HepG2 (cell line): ENCODE data around the gene ETHE1. TPM values are rescaled to one million over a fixed set of nuclear protein-coding genes. Genes with fewer than 3 reads are reported as not detected.

Experiments used
- DNMT3B ChIP-seq: conservative IDR thresholded peaks from 2 replicates; pipeline ENCODE4 v1.6.1; 2016; ENCODE audit warnings: missing biosample characterization, control low read depth
- FOXA3 ChIP-seq: IDR thresholded peaks from 2 replicates; pipeline ENCODE4 v1.6.1; 2016; ENCODE audit warnings: missing genetic modification reagents, missing compliant biosample characterization
- HMGA1 ChIP-seq: sonication (generic); formaldehyde crosslinking; conservative IDR thresholded peaks from 2 replicates; pipeline ENCODE4 v1.4.0; 2020; ENCODE audit warnings: missing genetic modification reagents
- JARID2 ChIP-seq: sonication (generic); formaldehyde crosslinking; IDR thresholded peaks from 2 replicates; pipeline ENCODE4 v1.8.1; 2023; ENCODE audit warnings: missing genetic modification reagents, inconsistent platforms; ENCODE audit not compliant: insufficient replicate concordance
- KLF11 ChIP-seq: IDR thresholded peaks from 2 replicates; pipeline ENCODE4 v1.6.1; 2016; ENCODE audit warnings: missing compliant biosample characterization
- MAF1 ChIP-seq: sonication (generic); formaldehyde crosslinking; IDR thresholded peaks from 2 replicates; pipeline ENCODE4 v1.5.0; 2020; ENCODE audit warnings: missing genetic modification reagents, borderline replicate concordance
- MED1 ChIP-seq: sonication (generic); formaldehyde crosslinking; IDR thresholded peaks from 2 replicates; pipeline ENCODE4 v1.4.0; 2020; ENCODE audit warnings: missing genetic modification reagents
- MEIS1 ChIP-seq: sonication (generic); formaldehyde crosslinking; IDR thresholded peaks from 2 replicates; pipeline ENCODE4 v1.9.0; 2021; ENCODE audit warnings: mild to moderate bottlenecking, missing genetic modification reagents, moderate library complexity, borderline replicate concordance
- NR2F1 ChIP-seq, 2 experiments: fragments of 450-650 bp in 1 of 2; formaldehyde crosslinking in 1 of 2; IDR thresholded peaks; 2 replicates each; pipeline versions ENCODE4 v1.5.0 to v1.6.1; 2016 to 2020; ENCODE audit warnings: mild to moderate bottlenecking in 1 of 2, missing compliant biosample characterization in 1 of 2, missing genetic modification reagents in 1 of 2, moderate library complexity in 1 of 2
- NR2F2 ChIP-seq: IDR thresholded peaks from 2 replicates; pipeline ENCODE4 v1.6.1; 2012; ENCODE audit warnings: low read depth, inconsistent platforms, borderline replicate concordance
- PCBP2 ChIP-seq: fragments of 200-400 bp; formaldehyde crosslinking; optimal IDR thresholded peaks from 2 replicates; pipeline ENCODE3; 2018; ENCODE audit warnings: low read length, low read depth; ENCODE audit not compliant: poor library complexity, severe bottlenecking
- RORA ChIP-seq: sonication (generic); formaldehyde crosslinking; IDR thresholded peaks from 2 replicates; pipeline ENCODE4 v1.5.0; 2020; ENCODE audit warnings: mild to moderate bottlenecking, missing genetic modification reagents, moderate library complexity
- SMAD3 ChIP-seq: sonication (generic); formaldehyde crosslinking; IDR thresholded peaks from 2 replicates; pipeline ENCODE4 v1.4.0; 2020; ENCODE audit warnings: missing genetic modification reagents
- YEATS4 ChIP-seq: sonication (generic); formaldehyde crosslinking; IDR thresholded peaks from 2 replicates; pipeline ENCODE4 v1.4.0; 2020; ENCODE audit warnings: missing genetic modification reagents, borderline replicate concordance
- ZFP36L2 ChIP-seq: sonication (generic); formaldehyde crosslinking; IDR thresholded peaks from 2 replicates; pipeline ENCODE4 v1.4.0; 2020; ENCODE audit warnings: missing genetic modification reagents
- ZFP90 ChIP-seq: sonication (generic); formaldehyde crosslinking; IDR thresholded peaks from 2 replicates; pipeline ENCODE4 v1.8.0; 2022; ENCODE audit warnings: missing genetic modification reagents, mild to moderate bottlenecking, inconsistent platforms, borderline replicate concordance
- ZNF350 ChIP-seq: sonication (generic); formaldehyde crosslinking; IDR thresholded peaks from 2 replicates; pipeline ENCODE4 v1.4.0; 2020; ENCODE audit warnings: mild to moderate bottlenecking, low read depth, missing genetic modification reagents, borderline replicate concordance
- ZNF547 ChIP-seq: sonication (generic); formaldehyde crosslinking; IDR thresholded peaks from 2 replicates; pipeline ENCODE4 v1.5.1; 2020; ENCODE audit warnings: mild to moderate bottlenecking, missing genetic modification reagents
- ZNF567 ChIP-seq: sonication (generic); formaldehyde crosslinking; IDR thresholded peaks from 2 replicates; pipeline ENCODE4 v1.8.1; 2023; ENCODE audit warnings: mild to moderate bottlenecking, missing genetic modification reagents, borderline replicate concordance
- ZNF713 ChIP-seq: sonication (generic); formaldehyde crosslinking; IDR thresholded peaks from 2 replicates; pipeline ENCODE4 v1.4.0; 2020; ENCODE audit warnings: mild to moderate bottlenecking, missing genetic modification reagents
- ZNF83 ChIP-seq: sonication (generic); formaldehyde crosslinking; IDR thresholded peaks from 2 replicates; pipeline ENCODE4 v1.4.0; 2020; ENCODE audit warnings: missing genetic modification reagents, mild to moderate bottlenecking, borderline replicate concordance
- polyA plus RNA-seq, 8 experiments: library from polyadenylated mRNA; depleted of rRNA in 3 of 8; stranded (reverse) in 7 of 8; unstranded in 1 of 8; fragments of >200 nt; fragmentation: Illumina TruSeq in 4 of 8; extraction: Trizol in 4 of 8; gene quantifications; 2 replicates each; pipeline versions ENCODE4 v1.2.1 to v1.2.3, GENCODE V29; 2011 to 2016; ENCODE audit warnings: low read depth in 4 of 8, missing spikeins in 1 of 8, mixed read lengths in 1 of 8; ENCODE audit not compliant: insufficient read depth in 1 of 8
- total RNA-seq, 5 experiments: library from RNA; depleted of rRNA; stranded (reverse); fragments of >200 nt; fragmentation: Illumina TruSeq; extraction: Trizol; gene quantifications; 2 replicates each; pipeline ENCODE4 v1.2.3, GENCODE V29; 2016; ENCODE audit warnings: low read depth in 1 of 5
- TF ChIP-seq, protein P1 (sequence below): sonication (generic); formaldehyde crosslinking; IDR thresholded peaks from 2 replicates; pipeline ENCODE4 v1.4.0; 2020; ENCODE audit warnings: missing genetic modification reagents
- TF ChIP-seq, protein P2 (sequence below): sonication (generic); formaldehyde crosslinking; IDR thresholded peaks from 2 replicates; pipeline ENCODE4 v1.4.0; 2020; ENCODE audit warnings: missing genetic modification reagents, borderline replicate concordance
- TF ChIP-seq, protein P3 (sequence below): IDR thresholded peaks from 2 replicates; pipeline ENCODE4 v1.6.1; 2016
- TF ChIP-seq, protein P4 (sequence below): sonication (generic); formaldehyde crosslinking; IDR thresholded peaks from 2 replicates; pipeline ENCODE4 v1.4.0; 2020; ENCODE audit warnings: missing genetic modification reagents

Gene ETHE1
- total and polyA plus RNA-seq, 2 of the 13 experiments (the other 11 are each of a cell fraction or from before 2014, with no cell fraction given) = 32.5 to 58.4 TPM

DNA sequence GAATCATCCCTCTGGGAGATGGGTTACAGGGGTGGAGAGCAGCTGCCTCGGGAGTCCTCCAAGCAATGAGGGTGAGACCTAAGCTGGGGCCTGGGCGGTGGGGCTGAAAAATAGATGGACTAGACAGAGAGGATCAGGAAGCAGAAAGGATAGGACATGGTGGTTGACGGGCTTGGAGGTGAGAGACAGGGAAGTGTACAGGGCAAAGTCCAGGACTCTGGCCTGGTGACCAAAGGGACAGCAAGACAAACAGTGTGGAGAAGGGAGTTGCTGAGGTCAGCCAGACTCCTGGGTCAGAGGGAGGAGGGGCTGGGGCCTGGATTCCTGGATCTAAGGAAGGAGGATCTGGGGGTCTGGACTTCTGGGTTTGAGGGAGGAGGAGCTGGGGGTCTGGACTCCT, 28.0 kb downstream of the ETHE1 start (continued):
- TF ChIP-seq ZNF567 (CRISPR knock-in tag) (no peak), MAF1 (CRISPR knock-in tag) (no peak), ZNF350 (CRISPR knock-in tag) (peak; percentile 53; the same call in 1 of the 2 replicates), ZNF713 (no peak), ZNF83 (CRISPR knock-in tag) (no peak), HMGA1 (no peak), PCBP2 (no peak), ZFP90 (CRISPR knock-in tag) (no peak), JARID2 (no peak), MED1 (CRISPR knock-in tag) (peak; percentile 70), RORA (CRISPR knock-in tag) (no peak), ZNF547 (no peak), ZFP36L2 (CRISPR knock-in tag) (no peak), MEIS1 (CRISPR knock-in tag) (peak; percentile 65; the same call in 1 of the 2 replicates), NR2F2 (0 out of 2 replicates have a peak, but pooled peaks have one; percentile 39), YEATS4 (no peak), NR2F1 (CRISPR knock-in tag; IDR thresholded peaks at IDR 0.05) (no peak; a peak in 2 of 4 replicates), KLF11 (CRISPR knock-in tag) (0 out of 2 replicates have a peak, but pooled peaks have one; percentile 34), SMAD3 (CRISPR knock-in tag) (no peak), DNMT3B (CRISPR knock-in tag) (no peak), FOXA3 (CRISPR knock-in tag) (peak; percentile 76)
- TF ChIP-seq, protein P1, sequence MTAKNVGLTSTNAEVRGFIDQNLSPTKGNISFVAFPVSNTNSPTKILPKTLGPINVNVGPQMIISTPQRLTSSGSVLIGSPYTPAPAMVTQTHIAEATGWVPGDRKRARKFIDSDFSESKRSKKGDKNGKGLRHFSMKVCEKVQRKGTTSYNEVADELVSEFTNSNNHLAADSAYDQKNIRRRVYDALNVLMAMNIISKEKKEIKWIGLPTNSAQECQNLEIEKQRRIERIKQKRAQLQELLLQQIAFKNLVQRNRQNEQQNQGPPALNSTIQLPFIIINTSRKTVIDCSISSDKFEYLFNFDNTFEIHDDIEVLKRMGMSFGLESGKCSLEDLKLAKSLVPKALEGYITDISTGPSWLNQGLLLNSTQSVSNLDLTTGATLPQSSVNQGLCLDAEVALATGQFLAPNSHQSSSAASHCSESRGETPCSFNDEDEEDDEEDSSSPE (CRISPR knock-in tag) = no peak
- TF ChIP-seq, protein P2, sequence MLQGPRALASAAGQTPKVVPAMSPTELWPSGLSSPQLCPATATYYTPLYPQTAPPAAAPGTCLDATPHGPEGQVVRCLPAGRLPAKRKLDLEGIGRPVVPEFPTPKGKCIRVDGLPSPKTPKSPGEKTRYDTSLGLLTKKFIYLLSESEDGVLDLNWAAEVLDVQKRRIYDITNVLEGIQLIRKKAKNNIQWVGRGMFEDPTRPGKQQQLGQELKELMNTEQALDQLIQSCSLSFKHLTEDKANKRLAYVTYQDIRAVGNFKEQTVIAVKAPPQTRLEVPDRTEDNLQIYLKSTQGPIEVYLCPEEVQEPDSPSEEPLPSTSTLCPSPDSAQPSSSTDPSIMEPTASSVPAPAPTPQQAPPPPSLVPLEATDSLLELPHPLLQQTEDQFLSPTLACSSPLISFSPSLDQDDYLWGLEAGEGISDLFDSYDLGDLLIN (CRISPR knock-in tag) = no peak
- TF ChIP-seq, protein P3, sequence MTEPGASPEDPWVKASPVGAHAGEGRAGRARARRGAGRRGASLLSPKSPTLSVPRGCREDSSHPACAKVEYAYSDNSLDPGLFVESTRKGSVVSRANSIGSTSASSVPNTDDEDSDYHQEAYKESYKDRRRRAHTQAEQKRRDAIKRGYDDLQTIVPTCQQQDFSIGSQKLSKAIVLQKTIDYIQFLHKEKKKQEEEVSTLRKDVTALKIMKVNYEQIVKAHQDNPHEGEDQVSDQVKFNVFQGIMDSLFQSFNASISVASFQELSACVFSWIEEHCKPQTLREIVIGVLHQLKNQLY (CRISPR knock-in tag) = 0 out of 2 replicates have a peak, but pooled peaks have one; percentile 44
- TF ChIP-seq, protein P4, sequence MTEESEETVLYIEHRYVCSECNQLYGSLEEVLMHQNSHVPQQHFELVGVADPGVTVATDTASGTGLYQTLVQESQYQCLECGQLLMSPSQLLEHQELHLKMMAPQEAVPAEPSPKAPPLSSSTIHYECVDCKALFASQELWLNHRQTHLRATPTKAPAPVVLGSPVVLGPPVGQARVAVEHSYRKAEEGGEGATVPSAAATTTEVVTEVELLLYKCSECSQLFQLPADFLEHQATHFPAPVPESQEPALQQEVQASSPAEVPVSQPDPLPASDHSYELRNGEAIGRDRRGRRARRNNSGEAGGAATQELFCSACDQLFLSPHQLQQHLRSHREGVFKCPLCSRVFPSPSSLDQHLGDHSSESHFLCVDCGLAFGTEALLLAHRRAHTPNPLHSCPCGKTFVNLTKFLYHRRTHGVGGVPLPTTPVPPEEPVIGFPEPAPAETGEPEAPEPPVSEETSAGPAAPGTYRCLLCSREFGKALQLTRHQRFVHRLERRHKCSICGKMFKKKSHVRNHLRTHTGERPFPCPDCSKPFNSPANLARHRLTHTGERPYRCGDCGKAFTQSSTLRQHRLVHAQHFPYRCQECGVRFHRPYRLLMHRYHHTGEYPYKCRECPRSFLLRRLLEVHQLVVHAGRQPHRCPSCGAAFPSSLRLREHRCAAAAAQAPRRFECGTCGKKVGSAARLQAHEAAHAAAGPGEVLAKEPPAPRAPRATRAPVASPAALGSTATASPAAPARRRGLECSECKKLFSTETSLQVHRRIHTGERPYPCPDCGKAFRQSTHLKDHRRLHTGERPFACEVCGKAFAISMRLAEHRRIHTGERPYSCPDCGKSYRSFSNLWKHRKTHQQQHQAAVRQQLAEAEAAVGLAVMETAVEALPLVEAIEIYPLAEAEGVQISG (CRISPR knock-in tag) = peak; percentile 57; the same call in 1 of the 2 replicates
